ENCODE measurements around the gene PCCA. TPM values are rescaled to one million over a fixed set of nuclear protein-coding genes. Genes with fewer than 3 reads are reported as not detected.
"Not testable (repeated sequence)": the region's sequence is repeated elsewhere in the genome, so short reads cannot be mapped to it uniquely, and the experiment has no call there.

PCCA gene
- total and polyA plus RNA-seq, 4 donors, result 45.1 to 378 (median 110) TPM

- Histone ChIP-seq H3K27ac (ENCODE audit: low read depth, low read length) (peak overlapping the region; percentile 82), H3K4me3 (ENCODE audit: low read depth, low read length) (no peak overlapping the region), H3K4me1 (ENCODE audit: control insufficient read depth, insufficient read depth, low read length) (peaks cover 16% of the 10 kb centered on the region), H3K36me3 (ENCODE audit: control insufficient read depth, insufficient read depth, low read length) (peaks cover 15% of the 10 kb centered on the region), H3K9me3 (ENCODE audit: control insufficient read depth, insufficient read depth, low read length) (no peaks in the 10 kb centered on the region), H3K27me3 (ENCODE audit: control insufficient read depth, insufficient read depth, low read length) (no peaks in the 10 kb centered on the region)
- DNase-seq (ENCODE audit: low read depth in 4 of 6, low spot score in 6 of 6), result no peak
- 64% methylated on average over 3 of the region's 9 CpGs for WGBS (ENCODE audit: insufficient coverage)
These were observed 433.9 kb downstream of the PCCA start for GRCh38 chr13:100522618-100523309.

DNA sequence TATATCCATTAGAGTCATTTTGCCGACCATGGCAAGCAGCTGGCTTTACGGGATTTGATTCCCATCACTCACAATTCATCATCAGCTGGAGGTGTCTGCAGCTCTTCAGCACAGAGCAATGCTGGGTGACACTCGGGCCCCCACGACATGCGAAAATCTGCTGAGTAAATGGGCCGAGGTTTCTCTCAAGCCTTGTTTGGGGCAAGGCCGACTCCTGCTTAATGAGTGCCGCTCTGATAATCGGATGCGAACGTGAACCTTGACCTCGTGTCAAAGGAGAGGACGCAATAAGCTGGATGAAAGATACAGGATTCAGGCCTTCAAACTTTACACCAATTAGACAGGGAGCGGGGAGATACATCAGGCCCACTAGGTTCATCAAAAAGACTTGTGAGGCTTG, 434.5 kb downstream of the PCCA start:
- H3K27ac ChIP-seq (ENCODE audit: low read depth, low read length), result no peak overlapping the region
- peak in 1 of 6 donors; percentile 39 for DNase-seq (ENCODE audit: low read depth in 4 of 6, low spot score in 6 of 6)
- H3K4me1 ChIP-seq (ENCODE audit: control insufficient read depth, insufficient read depth, low read length), result peaks cover 14% of the 10 kb centered on the region
- H3K27me3 ChIP-seq (ENCODE audit: control insufficient read depth, insufficient read depth, low read length), result no peaks in the 10 kb centered on the region
- H3K36me3 ChIP-seq (ENCODE audit: control insufficient read depth, insufficient read depth, low read length), result peaks cover 16% of the 10 kb centered on the region
- H3K4me3 ChIP-seq (ENCODE audit: low read depth, low read length), result no peak overlapping the region
- H3K9me3 ChIP-seq (ENCODE audit: control insufficient read depth, insufficient read depth, low read length), result no peaks in the 10 kb centered on the region
- 85% methylated on average over 12 of the region's 14 CpGs for WGBS (ENCODE audit: insufficient coverage)

GRCh38 chr13:100523981-100524386, 435.1 kb downstream of the PCCA start:
- Histone ChIP-seq H3K36me3 (ENCODE audit: control insufficient read depth, insufficient read depth, low read length) (peaks cover 22% of the 10 kb centered on the region), H3K27ac (ENCODE audit: low read depth, low read length) (no peak overlapping the region), H3K4me3 (ENCODE audit: low read depth, low read length) (no peak overlapping the region), H3K27me3 (ENCODE audit: control insufficient read depth, insufficient read depth, low read length) (no peaks in the 10 kb centered on the region), H3K4me1 (ENCODE audit: control insufficient read depth, insufficient read depth, low read length) (peaks cover 14% of the 10 kb centered on the region), H3K9me3 (ENCODE audit: control insufficient read depth, insufficient read depth, low read length) (no peaks in the 10 kb centered on the region)
- DNase-seq (ENCODE audit: low read depth in 4 of 6, low spot score in 6 of 6), result no peak
- 88% methylated on average over 6 of the region's 8 CpGs for WGBS (ENCODE audit: insufficient coverage)

DNA sequence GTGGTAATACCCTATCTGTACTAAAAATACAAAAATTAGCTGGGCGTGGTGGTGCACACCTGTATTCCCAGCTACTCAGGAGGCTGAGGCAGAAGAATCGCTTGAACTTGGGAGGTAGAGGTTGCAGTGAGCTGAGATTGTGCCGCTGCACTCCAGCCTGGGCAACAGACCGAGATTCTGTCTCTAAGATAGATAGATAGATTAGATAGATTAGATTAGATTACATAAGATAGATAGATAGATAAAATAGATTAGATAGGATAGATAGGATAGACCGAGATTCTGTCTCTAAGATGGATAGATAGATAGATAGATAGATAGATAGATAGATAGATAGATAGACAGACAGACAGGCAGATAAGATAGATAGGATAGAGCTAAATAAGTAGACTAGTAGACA, 435.8 kb downstream of the PCCA start:
- not testable (repeated sequence) for H3K9me3 ChIP-seq (ENCODE audit: control insufficient read depth, insufficient read depth, low read length); H3K4me3 ChIP-seq (ENCODE audit: low read depth, low read length); DNase-seq (ENCODE audit: low read depth in 4 of 6, low spot score in 6 of 6); H3K27ac ChIP-seq (ENCODE audit: low read depth, low read length); H3K27me3 ChIP-seq (ENCODE audit: control insufficient read depth, insufficient read depth, low read length)
- WGBS (ENCODE audit: insufficient coverage), result 90% methylated on average over 1 of the region's 5 CpGs
- Histone ChIP-seq H3K4me1 (ENCODE audit: control insufficient read depth, insufficient read depth, low read length) (peaks cover 14% of the 10 kb centered on the region), H3K36me3 (ENCODE audit: control insufficient read depth, insufficient read depth, low read length) (peaks cover 25% of the 10 kb centered on the region)

- Histone ChIP-seq H3K36me3 (ENCODE audit: control insufficient read depth, insufficient read depth, low read length) (peaks cover 27% of the 10 kb centered on the region), H3K27ac (ENCODE audit: low read depth, low read length) (no peak overlapping the region), H3K9me3 (ENCODE audit: control insufficient read depth, insufficient read depth, low read length) (no peaks in the 10 kb centered on the region), H3K27me3 (ENCODE audit: control insufficient read depth, insufficient read depth, low read length) (no peaks in the 10 kb centered on the region), H3K4me3 (ENCODE audit: low read depth, low read length) (no peak overlapping the region), H3K4me1 (ENCODE audit: control insufficient read depth, insufficient read depth, low read length) (peaks cover 16% of the 10 kb centered on the region)
- DNase-seq (ENCODE audit: low read depth in 4 of 6, low spot score in 6 of 6), result no peak
- 72% methylated on average over 16 of the region's 17 CpGs for WGBS (ENCODE audit: insufficient coverage)
These were observed 436.8 kb downstream of the PCCA start for GRCh38 chr13:100525453-100526317.

DNA sequence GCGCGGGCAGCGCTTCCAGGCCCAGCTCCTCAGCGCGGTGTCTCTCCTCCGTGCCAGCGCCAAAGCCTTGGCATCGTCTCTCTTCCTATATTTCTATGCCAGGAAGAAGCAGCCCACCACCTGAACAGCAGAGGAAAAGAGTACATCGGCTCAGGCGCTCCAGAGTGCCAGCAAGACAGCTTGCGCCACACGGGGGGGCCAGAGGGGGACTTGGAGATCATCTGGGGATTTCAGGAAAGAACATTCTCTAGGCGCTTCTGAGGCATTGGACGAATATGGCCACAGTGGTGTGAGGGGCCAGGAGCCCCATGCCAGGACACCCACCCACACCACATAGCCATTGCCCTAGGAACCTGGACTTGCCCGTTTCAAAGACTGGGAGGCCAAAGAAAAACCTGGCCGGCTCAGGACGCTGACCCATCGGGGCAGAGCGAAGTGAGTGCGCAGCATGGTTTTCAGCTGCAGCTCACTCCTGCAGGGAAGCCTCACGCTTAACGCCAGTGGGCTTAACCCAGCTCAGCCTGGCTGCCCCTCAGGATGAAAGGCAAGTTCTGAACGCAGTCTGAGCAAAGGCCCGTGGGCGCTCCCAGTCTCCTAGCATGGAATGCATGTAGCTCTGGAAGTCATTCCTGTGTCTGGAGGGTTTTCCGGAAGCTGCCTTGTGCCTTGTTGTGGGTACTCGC, 437.6 kb downstream of the PCCA start:
- no peak overlapping the region for H3K4me3 ChIP-seq (ENCODE audit: low read depth, low read length)
- DNase-seq (ENCODE audit: low read depth in 4 of 6, low spot score in 6 of 6), result peak in 2 of 6 donors; percentile 61 to 88
- WGBS (ENCODE audit: insufficient coverage), result 69% methylated on average over 26 of the region's 27 CpGs
- H3K9me3 ChIP-seq (ENCODE audit: control insufficient read depth, insufficient read depth, low read length), result no peaks in the 10 kb centered on the region
- H3K27ac ChIP-seq (ENCODE audit: low read depth, low read length), result no peak overlapping the region
- H3K27me3 ChIP-seq (ENCODE audit: control insufficient read depth, insufficient read depth, low read length), result no peaks in the 10 kb centered on the region
- H3K4me1 ChIP-seq (ENCODE audit: control insufficient read depth, insufficient read depth, low read length), result peaks cover 19% of the 10 kb centered on the region
- peaks cover 27% of the 10 kb centered on the region for H3K36me3 ChIP-seq (ENCODE audit: control insufficient read depth, insufficient read depth, low read length)

DNA sequence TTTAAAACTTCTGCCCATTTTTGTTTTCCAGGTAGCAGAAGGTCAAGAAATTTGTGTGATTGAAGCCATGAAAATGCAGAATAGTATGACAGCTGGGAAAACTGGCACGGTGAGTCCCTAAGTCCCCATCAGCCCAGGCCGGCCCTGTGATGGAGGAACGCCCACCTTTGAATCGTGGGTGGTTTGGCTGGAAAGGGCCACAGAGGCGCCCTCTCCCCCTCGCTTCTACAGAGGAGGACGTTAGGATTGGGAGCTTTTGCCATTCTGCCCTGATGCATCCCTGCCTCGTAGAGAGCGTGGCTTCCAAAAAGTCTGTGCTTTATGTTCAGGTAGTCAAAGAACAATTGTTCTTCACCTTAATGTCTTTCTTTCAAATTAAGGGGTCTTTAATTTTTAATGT, 438.8 kb downstream of the PCCA start:
- 84% methylated on average over 4 of the region's 9 CpGs for WGBS (ENCODE audit: insufficient coverage)
- Histone ChIP-seq H3K27me3 (ENCODE audit: control insufficient read depth, insufficient read depth, low read length) (no peaks in the 10 kb centered on the region), H3K27ac (ENCODE audit: low read depth, low read length) (no peak overlapping the region), H3K4me3 (ENCODE audit: low read depth, low read length) (no peak overlapping the region), H3K36me3 (ENCODE audit: control insufficient read depth, insufficient read depth, low read length) (peaks cover 35% of the 10 kb centered on the region), H3K9me3 (ENCODE audit: control insufficient read depth, insufficient read depth, low read length) (no peaks in the 10 kb centered on the region), H3K4me1 (ENCODE audit: control insufficient read depth, insufficient read depth, low read length) (peaks cover 16% of the 10 kb centered on the region)
- DNase-seq (ENCODE audit: low read depth in 4 of 6, low spot score in 6 of 6), result no peak

DNA sequence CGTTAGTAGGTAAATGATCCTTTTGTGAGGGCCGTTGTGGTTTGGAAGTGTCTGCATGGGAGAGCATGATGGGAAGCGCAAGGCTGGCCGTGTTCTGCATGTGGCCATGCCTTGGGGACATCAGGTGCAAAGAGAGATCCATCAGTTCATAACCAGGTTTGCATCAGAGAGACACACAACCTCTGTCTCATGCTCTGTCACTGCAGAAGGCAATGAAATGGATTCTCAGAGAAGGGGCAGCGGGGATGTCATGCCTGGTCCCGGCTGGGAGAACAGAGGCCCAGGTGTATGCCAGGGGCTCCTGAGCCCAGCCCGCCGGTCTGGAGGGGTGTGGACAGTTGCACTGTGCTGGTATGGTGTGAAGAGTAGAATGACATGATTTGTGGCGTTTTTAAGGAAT, 439.5 kb downstream of the PCCA start:
- 76% methylated on average over 6 of the region's 9 CpGs for WGBS (ENCODE audit: insufficient coverage)
- Histone ChIP-seq H3K4me3 (ENCODE audit: low read depth, low read length) (no peak overlapping the region), H3K9me3 (ENCODE audit: control insufficient read depth, insufficient read depth, low read length) (no peaks in the 10 kb centered on the region), H3K27ac (ENCODE audit: low read depth, low read length) (no peak overlapping the region), H3K27me3 (ENCODE audit: control insufficient read depth, insufficient read depth, low read length) (no peaks in the 10 kb centered on the region), H3K4me1 (ENCODE audit: control insufficient read depth, insufficient read depth, low read length) (peaks cover 16% of the 10 kb centered on the region), H3K36me3 (ENCODE audit: control insufficient read depth, insufficient read depth, low read length) (peaks cover 42% of the 10 kb centered on the region)
- DNase-seq (ENCODE audit: low read depth in 4 of 6, low spot score in 6 of 6), result no peak

GRCh38 chr13:100528820-100529219, 439.9 kb downstream of the PCCA start:
- Histone ChIP-seq H3K27me3 (ENCODE audit: control insufficient read depth, insufficient read depth, low read length) (no peaks in the 10 kb centered on the region), H3K4me3 (ENCODE audit: low read depth, low read length) (no peak overlapping the region), H3K27ac (ENCODE audit: low read depth, low read length) (no peak overlapping the region), H3K9me3 (ENCODE audit: control insufficient read depth, insufficient read depth, low read length) (no peaks in the 10 kb centered on the region), H3K4me1 (ENCODE audit: control insufficient read depth, insufficient read depth, low read length) (peaks cover 16% of the 10 kb centered on the region), H3K36me3 (ENCODE audit: control insufficient read depth, insufficient read depth, low read length) (peaks cover 43% of the 10 kb centered on the region)
- WGBS (ENCODE audit: insufficient coverage), result 91% methylated on average over 8 of the region's 11 CpGs
- no peak for DNase-seq (ENCODE audit: low read depth in 4 of 6, low spot score in 6 of 6)

All from spinal cord (tissue), 10 donors.